IMR-90 (cell line): ENCODE data around the gene SLC16A2. TPM values are rescaled to one million over a fixed set of nuclear protein-coding genes. Genes with fewer than 3 reads are reported as not detected.

Experiments used
- ATAC-seq: fragments of 200-7000 bp; cut with Tn5 transposase; 2 replicates; pipeline ENCODE4 v1.9.1; 2020; ENCODE audit warnings: low read depth, mild to moderate bottlenecking, moderate library complexity
- BruUV-seq: library from RNA; stranded (reverse); fragments of 400-500 nt; replicated peaks from 2 replicates; lab custom pipeline; 2021; lab: Mats Ljungman, UMichigan
- CTCF ChIA-PET: fragments of 300-600 bp; formaldehyde crosslinking; extraction: SDS; loops from one replicate; lab custom pipeline; 2021; ENCODE audit warnings: antibody characterized with exemption; lab: Yijun Ruan, JAX
- POLR2A ChIA-PET: fragments of 300-600 bp; sonication (Branson Sonifier 250); formaldehyde crosslinking; loops from one replicate; lab custom pipeline; 2022; ENCODE audit warnings: antibody characterized with exemption; ENCODE audit not compliant: unreplicated experiment; lab: Charles Lee
- DNase-seq: peaks from one replicate; pipeline ENCODE4 v3.0.0; 2013
- H2AFZ ChIP-seq: replicated peaks from 2 replicates; pipeline ENCODE3; 2013; ENCODE audit warnings: low read length, mild to moderate bottlenecking; ENCODE audit not compliant: poor library complexity
- H2AK5ac ChIP-seq: 2 replicates; pipeline ENCODE4 v1.6.1; 2013; ENCODE audit warnings: low read depth, low read length, inconsistent platforms
- H2AK9ac ChIP-seq: replicated peaks from 2 replicates; pipeline ENCODE3; 2013; ENCODE audit warnings: mild to moderate bottlenecking, low read depth, low read length, moderate library complexity; ENCODE audit not compliant: poor library complexity
- H2BK120ac ChIP-seq: 2 replicates; pipeline ENCODE4 v1.6.1; 2013; ENCODE audit warnings: low read depth, low read length, inconsistent platforms
- H2BK15ac ChIP-seq: 3 replicates; pipeline ENCODE4 v1.6.1; 2013; ENCODE audit warnings: low read depth, low read length, inconsistent platforms
- H2BK20ac ChIP-seq: 2 replicates; pipeline ENCODE4 v1.6.1; 2013; ENCODE audit warnings: low read depth, mild to moderate bottlenecking, inconsistent platforms, low read length, moderate library complexity
- H2BK5ac ChIP-seq: 2 replicates; pipeline ENCODE4 v1.6.1; 2013; ENCODE audit warnings: mild to moderate bottlenecking, low read depth, low read length, inconsistent platforms; ENCODE audit not compliant: poor library complexity, severe bottlenecking
- H3K14ac ChIP-seq: replicated peaks from 2 replicates; pipeline ENCODE4 v1.6.1; 2013; ENCODE audit warnings: low read depth, low read length, inconsistent platforms
- H3K18ac ChIP-seq: 2 replicates; pipeline ENCODE4 v1.6.1; 2013; ENCODE audit warnings: low read depth, low read length, control low read depth
- H3K23ac ChIP-seq: 2 replicates; pipeline ENCODE4 v1.6.1; 2013; ENCODE audit warnings: low read depth, low read length, inconsistent platforms
- H3K27ac ChIP-seq: 2 replicates; pipeline ENCODE4 v1.5.1; 2013; ENCODE audit warnings: mild to moderate bottlenecking, control low read depth, low read length; ENCODE audit not compliant: insufficient read depth
- H3K27me3 ChIP-seq: 2 replicates; pipeline ENCODE4 v1.6.1; 2013; ENCODE audit warnings: low read length; ENCODE audit not compliant: control insufficient read depth, insufficient read depth
- H3K36me3 ChIP-seq: 2 replicates; pipeline ENCODE4 v1.6.1; 2013; ENCODE audit warnings: low read length, mixed read lengths; ENCODE audit not compliant: control insufficient read depth, insufficient read depth
- H3K4ac ChIP-seq: 2 replicates; pipeline ENCODE4 v1.6.1; 2013; ENCODE audit warnings: low read depth, low read length, inconsistent platforms
- H3K4me1 ChIP-seq: 2 replicates; pipeline ENCODE4 v1.6.1; 2013; ENCODE audit warnings: low read length, mixed read lengths; ENCODE audit not compliant: control insufficient read depth, insufficient read depth
- H3K4me2 ChIP-seq: 2 replicates; pipeline ENCODE4 v1.6.1; 2013; ENCODE audit warnings: low read depth, mild to moderate bottlenecking, control low read depth, low read length, moderate library complexity
- H3K4me3 ChIP-seq: 2 replicates; pipeline ENCODE4 v1.5.1; 2013; ENCODE audit warnings: low read depth, mild to moderate bottlenecking, control low read depth, low read length, moderate library complexity; ENCODE audit not compliant: insufficient read depth
- H3K56ac ChIP-seq: 2 replicates; pipeline ENCODE4 v1.6.1; 2013; ENCODE audit warnings: low read length, inconsistent platforms; ENCODE audit not compliant: insufficient read depth; ENCODE audit errors: extremely low read depth
- H3K79me1 ChIP-seq, 2 experiments: 2 replicates each; pipeline ENCODE4 v1.6.1; 2013; ENCODE audit warnings: low read length in 2 of 2, inconsistent platforms in 1 of 2, low read depth in 1 of 2
- H3K9ac ChIP-seq: 2 replicates; pipeline ENCODE4 v1.6.1; 2013; ENCODE audit warnings: low read depth, low read length, control low read depth
- H3K9me1 ChIP-seq: 2 replicates; pipeline ENCODE4 v1.6.1; 2013; ENCODE audit warnings: low read length, inconsistent platforms; ENCODE audit not compliant: insufficient read depth
- H3K9me3 ChIP-seq: 2 replicates; pipeline ENCODE4 v1.6.1; 2013; ENCODE audit warnings: low read length; ENCODE audit not compliant: control insufficient read depth, insufficient read depth
- H4K20me1 ChIP-seq: 2 replicates; pipeline ENCODE4 v1.6.1; 2013; ENCODE audit warnings: low read length, inconsistent platforms; ENCODE audit not compliant: insufficient read depth
- H4K5ac ChIP-seq: 2 replicates; pipeline ENCODE4 v1.6.1; 2013; ENCODE audit warnings: mild to moderate bottlenecking, low read depth, low read length, control low read depth
- H4K8ac ChIP-seq, 2 experiments: 2 replicates each; pipeline ENCODE4 v1.6.1; 2013; ENCODE audit warnings: low read depth in 2 of 2, low read length in 2 of 2, control low read depth in 1 of 2, inconsistent platforms in 1 of 2
- H4K91ac ChIP-seq: 2 replicates; pipeline ENCODE4 v1.6.1; 2013; ENCODE audit warnings: low read depth, low read length, inconsistent platforms; ENCODE audit not compliant: insufficient read depth
- BHLHE40 ChIP-seq: fragments of 150-350 bp; IDR thresholded peaks from 2 replicates; pipeline ENCODE4 v1.6.1; 2016; ENCODE audit warnings: mild to moderate bottlenecking, low read depth, low read length
- RAD21 ChIP-seq: IDR thresholded peaks from 2 replicates; pipeline ENCODE4 v1.6.1; 2012; ENCODE audit warnings: low read length, improper control_type of control experiment
- WGBS, 2 experiments: methylation state at CpG; one replicate each; pipeline versions ENCODE4 v1.1.5 to v1.1.7; 2013; ENCODE audit warnings: missing lambda C conversion rate in 2 of 2; ENCODE audit not compliant: insufficient read length in 1 of 2; ENCODE audit errors: extremely low coverage in 2 of 2; 5-methylcytosine and 5-hydroxymethylcytosine counted together
- dilution Hi-C: fragments of 300-500 bp; cut with HindIII; formaldehyde crosslinking; loops from one replicate; pipeline ENCODE4 v1.14.3; 2018; ENCODE audit warnings: low sequenced_read_pairs; ENCODE audit not compliant: unreplicated experiment
- in situ Hi-C: fragments of 300-500 bp; cut with MboI; formaldehyde crosslinking; loops from 3 replicates; pipeline ENCODE4 v1.14.3; 2019; ENCODE audit warnings: low sequenced_read_pairs, inconsistent platforms, mixed read lengths
- intact Hi-C: fragments of 100-400 bp; cut with micrococcal nuclease; formaldehyde crosslinking; loops from 2 replicates; pipeline ENCODE4 v1.10.0; 2022
- polyA plus RNA-seq, 3 experiments: library from polyadenylated mRNA; depleted of rRNA; stranded (reverse); fragments of >200 nt; gene quantifications; 2 replicates each; pipeline ENCODE4 v1.2.3, GENCODE V29; 2012; ENCODE audit warnings: low replicate concordance in 1 of 3
- total RNA-seq: library from RNA; depleted of rRNA; stranded (reverse); fragments of >200 nt; gene quantifications from 2 replicates; pipeline ENCODE4 v1.2.3, GENCODE V29; 2012

SLC16A2 gene
- total and polyA plus RNA-seq, 2 of the 4 experiments (the other 2 are of a cell fraction): 6.1 to 23.8 TPM

DNA sequence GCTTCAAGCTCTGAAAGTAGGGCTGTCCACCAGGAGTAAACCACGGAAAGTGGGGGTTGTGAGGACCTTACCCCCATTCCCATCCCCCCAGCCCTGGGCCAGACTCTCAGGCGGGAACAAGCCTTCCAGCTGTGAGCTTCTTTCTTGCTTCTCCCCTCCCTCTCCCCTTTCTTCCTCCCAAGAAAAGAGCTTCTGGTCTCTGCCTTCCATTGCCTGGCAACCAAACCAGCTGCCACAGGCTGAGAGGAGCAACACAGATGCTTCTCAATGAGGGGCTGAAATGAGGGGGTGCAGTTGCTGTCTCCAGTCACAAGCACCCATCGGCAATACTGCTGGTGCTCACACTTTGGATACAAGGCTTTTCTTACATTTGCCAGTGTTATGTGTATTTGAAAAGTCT, 72.5 kb downstream of the SLC16A2 start:
- Histone ChIP-seq H4K20me1 (no peaks in the 10 kb centered on the region; the same call in 1 of the 2 replicates), H2AK9ac (no peak overlapping the region), H3K27ac (no peak overlapping the region), H2BK15ac (no peak overlapping the region), H3K56ac (no peak overlapping the region), H3K18ac (no peak overlapping the region), H2AFZ (no peak overlapping the region), H2AK5ac (no peak overlapping the region), H3K4ac (no peak overlapping the region), H3K23ac (no peak overlapping the region), H3K36me3 (no peaks in the 10 kb centered on the region), H3K9me3 (no peaks in the 10 kb centered on the region), H4K91ac (no peak overlapping the region), H3K4me2 (no peak overlapping the region), H3K4me3 (no peak overlapping the region), H3K9me1 (no peaks in the 10 kb centered on the region; the same call in 1 of the 2 replicates), H3K14ac (no peak overlapping the region), H4K8ac (no peak overlapping the region), H2BK20ac (no peak overlapping the region), H2BK5ac (no peak overlapping the region), H2BK120ac (no peak overlapping the region), H3K9ac (no peak overlapping the region), H3K4me1 (no peaks in the 10 kb centered on the region), H4K5ac (no peak overlapping the region), H3K79me1 (no peaks in the 10 kb centered on the region), H3K27me3 (peaks cover 4% of the 10 kb centered on the region; the same call in 1 of the 2 replicates)
- dilution Hi-C loops: no loop called here
- intact Hi-C loops: no loop called here
- DNase-seq (no peak), ATAC-seq (no peak)
- WGBS, 2 experiments: no CpG with 5 or more reads among the region's 3 CpGs
- TF ChIP-seq BHLHE40 (no peak), RAD21 (no peak)
- POLR2A ChIA-PET: no interaction called here
- no TSS peak for BruUV-seq
- in situ Hi-C loops: no loop called here
- CTCF ChIA-PET: interaction anchor here (0.5 kb wide), 1 partner anchor 121 kb away, joined by 3 read pairs; no protein-coding TSS in a partner anchor
